GM12878 (cell line): Measurements from ENCODE around the gene ZNF668.

ENCODE experiments used
- BRCA1 ChIP-seq: IDR thresholded peaks from 2 replicates; pipeline ENCODE4 v1.6.1; 2011; ENCODE audit warnings: low read depth, low read length, improper control_type of control experiment
- CBX5 ChIP-seq: sonication (generic); IDR thresholded peaks from 2 replicates; pipeline ENCODE4 v1.6.1; 2016; ENCODE audit warnings: low read depth, moderate library complexity, mild to moderate bottlenecking, inconsistent platforms
- CTCF ChIP-seq, 3 experiments: IDR thresholded peaks in 2 of 3; conservative IDR thresholded peaks in 1 of 3; 2 replicates each; pipeline ENCODE4 v1.5.1; 2011; ENCODE audit warnings: low read depth in 3 of 3, low read length in 3 of 3, mild to moderate bottlenecking in 3 of 3, control low read depth in 2 of 3, moderate library complexity in 2 of 3, inconsistent platforms in 1 of 3, mixed read lengths in 1 of 3; ENCODE audit not compliant: control insufficient read depth in 2 of 3, insufficient read depth in 1 of 3; ENCODE audit errors: extremely low read depth in 1 of 3
- FOS ChIP-seq: IDR thresholded peaks from 3 replicates; pipeline ENCODE4 v1.6.1; 2011; ENCODE audit warnings: borderline replicate concordance; ENCODE audit not compliant: insufficient read length; ENCODE audit errors: extremely low read depth
- HDAC2 ChIP-seq: fragments of 200-600 bp; sonication (generic); IDR thresholded peaks from 2 replicates; pipeline ENCODE4 v1.6.1; 2017
- HDAC6 ChIP-seq: fragments of 200-600 bp; sonication (generic); IDR thresholded peaks from one replicate; pipeline ENCODE4 v1.8.0; 2017; ENCODE audit warnings: antibody characterized with exemption; ENCODE audit not compliant: unreplicated experiment
- MYC ChIP-seq: IDR thresholded peaks from 2 replicates; pipeline ENCODE4 v1.6.1; 2011; ENCODE audit warnings: mild to moderate bottlenecking, low read length, moderate library complexity, inconsistent platforms; ENCODE audit not compliant: insufficient read depth, insufficient replicate concordance, insufficient read length, severe bottlenecking
- POLR2A ChIP-seq: IDR thresholded peaks from 2 replicates; pipeline ENCODE4 v1.6.1; 2011; ENCODE audit warnings: low read depth, mild to moderate bottlenecking, low read length
- RB1 ChIP-seq: fragments of 450-650 bp; formaldehyde crosslinking; IDR thresholded peaks from 2 replicates; pipeline ENCODE4 v1.6.1; 2017; ENCODE audit warnings: mild to moderate bottlenecking, borderline replicate concordance
- RCOR1 ChIP-seq: conservative IDR thresholded peaks from 2 replicates; pipeline ENCODE4 v1.6.1; 2012; ENCODE audit warnings: low read depth, low read length, improper control_type of control experiment
- SMC3 ChIP-seq: IDR thresholded peaks from 2 replicates; pipeline ENCODE4 v1.6.1; 2011; ENCODE audit warnings: low read length, improper control_type of control experiment, borderline replicate concordance
- TAF1 ChIP-seq: IDR thresholded peaks from 2 replicates; pipeline ENCODE4 v1.6.1; 2011; ENCODE audit warnings: mild to moderate bottlenecking, low read depth, low read length, borderline replicate concordance
- ZBED1 ChIP-seq: IDR thresholded peaks from 2 replicates; pipeline ENCODE4 v1.6.1; 2016; ENCODE audit warnings: borderline replicate concordance
- ZZZ3 ChIP-seq: IDR thresholded peaks from 2 replicates; pipeline ENCODE4 v1.6.1; 2011; ENCODE audit warnings: low read depth; ENCODE audit not compliant: control insufficient read depth, insufficient read length

- TF ChIP-seq CTCF (IDR thresholded peaks at IDR 0.05 in 2 of 3, conservative IDR thresholded peaks at IDR 0.05 in 1 of 3; ENCODE audit: control insufficient read depth in 2 of 3, extremely low read depth in 1 of 3, insufficient read depth in 1 of 3, low read depth in 3 of 3, low read length in 3 of 3) (no peak), CBX5 (no peak), ZBED1 (no peak), RB1 (no peak), ZZZ3 (no peak), TAF1 (no peak), POLR2A (no peak), RCOR1 (no peak), FOS (no peak), HDAC6 (no peak), MYC (no peak), HDAC2 (no peak), SMC3 (no peak), BRCA1 (no peak)
Measured at GRCh38 chr16:31023627-31024226, 50.3 kb downstream of the ZNF668 start.
